Activated naive CD8-positive, alpha-beta T cell treated with anti-CD3 and anti-CD28 coated beads, Interleukin-2, amount 10 ng/mL, durations not matched to agents 7 days and 5 days (primary cell): ENCODE measurements around the gene CSGALNACT2. TPM values are rescaled to one million over a fixed set of nuclear protein-coding genes. Genes with fewer than 3 reads are reported as not detected.

ENCODE experiments used
- total RNA-seq, 2 experiments: library from RNA; stranded (reverse); gene quantifications; one replicate each; pipeline ENCODE4 v1.2.3, GENCODE V29; 2021

CSGALNACT2 gene
- total RNA-seq, 2 experiments from 2014 or later = 37.2 to 39.5 TPM

Other genes starting within 250 kb of the CSGALNACT2 start
- gene RET, start 61.4 kb upstream of the CSGALNACT2 start, total RNA-seq = under 1 TPM in 1 of 2 experiments, not detected in 1; 0.22 TPM
- gene RASGEF1A, start 128.6 kb downstream of the CSGALNACT2 start, total RNA-seq = 1 to 10 TPM; 4.4 to 4.9 TPM
- not detected for gene FXYD4, start 233.2 kb downstream of the CSGALNACT2 start, total RNA-seq